ENCODE measurements around the gene ZGPAT.

DNA sequence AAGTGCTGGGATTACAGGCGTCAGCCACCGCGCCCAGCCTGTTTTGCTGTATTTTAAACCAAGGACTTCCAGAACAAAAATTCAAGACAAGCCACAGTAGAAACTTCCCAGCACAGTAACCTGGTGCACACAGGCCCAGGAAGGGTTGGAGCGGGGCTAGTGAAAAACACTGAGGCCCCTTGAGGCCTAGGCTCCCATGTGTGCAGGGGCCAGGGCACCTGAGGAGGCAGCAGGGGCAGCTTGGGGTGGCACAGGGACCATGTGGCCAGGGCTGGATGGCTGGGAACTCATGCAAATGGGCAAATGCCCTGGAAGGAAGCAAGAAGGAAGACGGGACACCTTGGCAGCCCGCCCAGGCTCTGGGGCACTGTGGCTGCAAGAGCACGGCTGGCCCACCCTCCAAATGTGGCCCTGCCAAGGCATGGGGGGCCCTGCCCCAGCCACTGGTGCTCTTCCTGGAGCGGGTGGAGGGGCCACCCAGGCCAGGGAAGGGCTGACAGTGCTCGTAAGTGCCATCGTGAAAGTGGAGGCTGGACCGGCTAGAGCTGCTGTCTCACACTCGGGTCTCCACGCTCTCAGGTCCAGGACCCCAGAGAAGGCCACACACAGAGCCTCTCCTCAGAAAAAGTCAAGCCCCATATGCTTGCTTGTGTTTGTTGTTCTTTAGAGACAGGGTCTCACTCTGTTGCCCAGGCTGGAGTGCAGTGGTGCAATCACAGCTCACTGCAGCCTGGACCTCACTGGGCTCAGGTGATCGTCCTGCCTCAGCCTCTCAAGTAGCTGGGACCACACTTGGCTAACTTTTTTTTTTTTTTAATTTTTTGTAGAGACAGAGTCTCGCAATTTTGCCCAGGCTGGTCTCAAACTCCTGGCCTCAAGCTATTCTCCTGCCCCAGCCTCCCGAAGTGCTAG is 42.0 kb downstream of the ZGPAT start:
- no peak for TF ChIP-seq SUZ12 (IDR thresholded peaks at IDR 0.05; ENCODE audit: extremely low read depth, insufficient read depth, insufficient read length)
- no peak for TF ChIP-seq ZNF274 (IDR thresholded peaks at IDR 0.05; ENCODE audit: low read depth, low read length)
- no peak for TF ChIP-seq YY1 (IDR thresholded peaks at IDR 0.05; ENCODE audit: insufficient read depth, insufficient read length)
